Nephron progenitor cell (in vitro differentiated cells): ENCODE results near the gene TRIM2.

Experiments used
- DNase-seq: peaks from one replicate; pipeline ENCODE4 v3.0.0; 2021
- H3K27ac Mint-ChIP-seq: 2 replicates; pipeline ENCODE4 v1.8.0; 2021; ENCODE audit warnings: mild to moderate bottlenecking, moderate library complexity, mixed read lengths
- H3K27me3 Mint-ChIP-seq: 2 replicates; pipeline ENCODE4 v1.8.0; 2021; ENCODE audit warnings: mild to moderate bottlenecking, low read depth, mixed read lengths; ENCODE audit not compliant: poor library complexity
- H3K36me3 Mint-ChIP-seq: 2 replicates; pipeline ENCODE4 v1.8.0; 2021; ENCODE audit warnings: low read depth, mixed read lengths
- H3K4me1 Mint-ChIP-seq: 2 replicates; pipeline ENCODE4 v1.8.0; 2021; ENCODE audit warnings: mixed read lengths
- H3K4me3 Mint-ChIP-seq: 2 replicates; pipeline ENCODE4 v1.8.0; 2021; ENCODE audit warnings: mild to moderate bottlenecking, moderate library complexity, mixed read lengths
- H3K9me3 Mint-ChIP-seq: 2 replicates; pipeline ENCODE4 v1.8.0; 2021; ENCODE audit warnings: mild to moderate bottlenecking, moderate library complexity, mixed read lengths
- CTCF ChIP-seq: fragments of 200-600 bp; sonication (generic); IDR thresholded peaks from 2 replicates; pipeline ENCODE4 v1.5.0; 2021; ENCODE audit warnings: antibody characterized with exemption

TRIM2 gene

GRCh38 chr4:153257991-153258390 is 53.7 kb downstream of the TRIM2 start:
- Mint-ChIP-seq H3K4me3 (no peak overlapping the region), H3K36me3 (peaks cover 29% of the 10 kb centered on the region), H3K27ac (no peak overlapping the region), H3K4me1 (peaks cover 25% of the 10 kb centered on the region), H3K27me3 (peaks cover 2% of the 10 kb centered on the region), H3K9me3 (peaks cover 26% of the 10 kb centered on the region)
- no peak for DNase-seq
- TF ChIP-seq CTCF, result no peak

GRCh38 chr4:153258750-153259149 is 54.5 kb downstream of the TRIM2 start:
- Mint-ChIP-seq H3K4me1 (peaks cover 31% of the 10 kb centered on the region), H3K27me3 (peaks cover 2% of the 10 kb centered on the region), H3K36me3 (peaks cover 37% of the 10 kb centered on the region), H3K27ac (no peak overlapping the region), H3K9me3 (peaks cover 34% of the 10 kb centered on the region), H3K4me3 (no peak overlapping the region)
- TF ChIP-seq CTCF, result no peak
- no peak for DNase-seq

- Mint-ChIP-seq H3K9me3 (peaks cover 34% of the 10 kb centered on the region), H3K4me3 (no peak overlapping the region), H3K27me3 (peaks cover 2% of the 10 kb centered on the region), H3K36me3 (peaks cover 46% of the 10 kb centered on the region), H3K4me1 (peaks cover 40% of the 10 kb centered on the region), H3K27ac (no peak overlapping the region)
- no peak for DNase-seq
- TF ChIP-seq CTCF, result no peak
These were observed 55.4 kb downstream of the TRIM2 start for GRCh38 chr4:153259661-153260060.

GRCh38 chr4:153260132-153260531 is 55.9 kb downstream of the TRIM2 start:
- H3K4me3 Mint-ChIP-seq, result peak overlapping the region; percentile 39
- no peak for TF ChIP-seq CTCF
- DNase-seq, result no peak
- H3K27ac Mint-ChIP-seq, result no peak overlapping the region
- H3K27me3 Mint-ChIP-seq, result no peaks in the 10 kb centered on the region
- peaks cover 34% of the 10 kb centered on the region for H3K9me3 Mint-ChIP-seq
- H3K36me3 Mint-ChIP-seq, result peaks cover 48% of the 10 kb centered on the region
- peaks cover 39% of the 10 kb centered on the region for H3K4me1 Mint-ChIP-seq

GRCh38 chr4:153260553-153261300 is 56.5 kb downstream of the TRIM2 start:
- Mint-ChIP-seq H3K27me3 (no peaks in the 10 kb centered on the region), H3K9me3 (peaks cover 34% of the 10 kb centered on the region), H3K36me3 (peaks cover 48% of the 10 kb centered on the region), H3K27ac (no peak overlapping the region), H3K4me3 (no peak overlapping the region), H3K4me1 (peaks cover 39% of the 10 kb centered on the region)
- no peak for TF ChIP-seq CTCF
- DNase-seq, result no peak

GRCh38 chr4:153261461-153261860 is 57.2 kb downstream of the TRIM2 start:
- no peak overlapping the region for H3K4me3 Mint-ChIP-seq
- H3K27ac Mint-ChIP-seq, result no peak overlapping the region
- TF ChIP-seq CTCF, result no peak
- DNase-seq, result no peak
- peaks cover 36% of the 10 kb centered on the region for H3K4me1 Mint-ChIP-seq
- H3K27me3 Mint-ChIP-seq, result no peaks in the 10 kb centered on the region
- H3K9me3 Mint-ChIP-seq, result peaks cover 34% of the 10 kb centered on the region
- H3K36me3 Mint-ChIP-seq, result peaks cover 48% of the 10 kb centered on the region
